ENCODE data around the gene EDDM3A. TPM values are rescaled to one million over a fixed set of nuclear protein-coding genes. Genes with fewer than 3 reads are reported as not detected.

Gene EDDM3A
- polyA plus RNA-seq, 1 of the 3 experiments (the other 2 are of a cell fraction), result not detected

DNA sequence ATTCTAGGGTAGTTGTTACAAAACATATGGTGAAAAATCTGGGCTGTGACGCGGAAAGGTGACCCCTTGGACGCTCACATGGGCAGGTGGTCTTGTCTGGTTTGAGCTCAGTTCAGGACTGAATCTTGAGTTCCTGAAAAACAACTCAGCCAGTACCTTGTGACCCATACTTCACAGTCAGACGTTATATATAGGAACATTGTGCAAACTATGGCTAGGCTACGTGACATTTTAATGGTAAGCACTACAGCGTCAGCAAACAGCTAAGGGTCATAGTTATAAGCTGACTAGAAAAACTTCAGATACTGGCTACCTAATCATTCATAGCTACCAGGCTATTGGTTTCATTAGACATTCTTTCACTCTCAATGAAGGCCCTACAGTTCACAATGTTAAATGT, 14.8 kb upstream of the EDDM3A start:
- CTCF ChIA-PET, result interaction anchor here (0.6 kb wide), 1 partner anchor 1571 kb away, joined by 3 read pairs; no protein-coding TSS in a partner anchor
- H3K4me2 ChIP-seq, result no peak overlapping the region
- H3K9me3 ChIP-seq, result no peaks in the 10 kb centered on the region

GRCh38 chr14:20732477-20732876, 13.2 kb upstream of the EDDM3A start:
- H3K4me2 ChIP-seq, result no peak overlapping the region
- H2AFZ ChIP-seq (ENCODE audit: low read depth), result no peak overlapping the region
- H3K9ac ChIP-seq, result no peak overlapping the region
- H3K36me3 ChIP-seq (replicated peaks in 1 of 2; ENCODE audit: control insufficient read depth in 1 of 2, insufficient read depth in 2 of 2, low read length in 1 of 2), result no peaks in the 10 kb centered on the region
- H3K79me2 ChIP-seq (ENCODE audit: insufficient read depth), result no peaks in the 10 kb centered on the region
- no peak overlapping the region for H3K27ac ChIP-seq (ENCODE audit: low read depth in 2 of 2, low read length in 1 of 2)
- TF ChIP-seq NRF1 (IDR thresholded peaks at IDR 0.05; ENCODE audit: low read depth, low read length), result no peak
- TF ChIP-seq FOXM1 (IDR thresholded peaks at IDR 0.05; ENCODE audit: low read depth), result no peak
- no peak for TF ChIP-seq TAF1 (IDR thresholded peaks at IDR 0.05; ENCODE audit: borderline replicate concordance, low read depth, low read length)
- no peak for TF ChIP-seq MEF2A (IDR thresholded peaks at IDR 0.05; ENCODE audit: borderline replicate concordance, low read depth)
- no peak for TF ChIP-seq TEAD4 (IDR thresholded peaks at IDR 0.05; ENCODE audit: borderline replicate concordance, insufficient read depth)
- TF ChIP-seq NFIC (IDR thresholded peaks at IDR 0.05; ENCODE audit: borderline replicate concordance), result no peak
- no peak for TF ChIP-seq CTCF (IDR thresholded peaks at IDR 0.05)
- TF ChIP-seq RXRA (IDR thresholded peaks at IDR 0.05; ENCODE audit: borderline replicate concordance, low read depth), result no peak
- no peak for TF ChIP-seq MXI1 (IDR thresholded peaks at IDR 0.05; ENCODE audit: low read depth, low read length)
- no peak for TF ChIP-seq RFX5 (IDR thresholded peaks at IDR 0.05; ENCODE audit: low read length)
- TF ChIP-seq USF1 (IDR thresholded peaks at IDR 0.05; ENCODE audit: borderline replicate concordance, low read depth), result no peak
- TF ChIP-seq CHD2 (IDR thresholded peaks at IDR 0.05; ENCODE audit: low read length, partially characterized antibody), result no peak
- no peak for TF ChIP-seq USF2 (IDR thresholded peaks at IDR 0.05; ENCODE audit: borderline replicate concordance, low read depth, low read length)
- TF ChIP-seq RCOR1 (IDR thresholded peaks at IDR 0.05; ENCODE audit: low read length), result no peak
- no peaks in the 10 kb centered on the region for H4K20me1 ChIP-seq (ENCODE audit: insufficient read depth)
- CTCF ChIA-PET, result interaction anchor here (1.0 kb wide), 1 partner anchor 238 kb away, joined by 3 read pairs; no protein-coding TSS in a partner anchor
- H3K27me3 ChIP-seq (ENCODE audit: insufficient read depth), result peaks cover 8% of the 10 kb centered on the region; the same call in 1 of the 2 replicates
- H3K9me3 ChIP-seq, result no peaks in the 10 kb centered on the region
- H3K4me3 ChIP-seq (ENCODE audit: low read depth in 2 of 2, low read length in 1 of 2), result no peak overlapping the region
- DNase-seq, result no peak
- H3K4me1 ChIP-seq (ENCODE audit: control insufficient read depth in 1 of 2, insufficient read depth in 2 of 2, low read depth in 1 of 2, low read length in 1 of 2), result no peaks in the 10 kb centered on the region
- WGBS (ENCODE audit: low lambda C conversion rate), result 10% methylated on average over 5 of the region's 5 CpGs
- H3K9me2 ChIP-seq, result no peaks in the 10 kb centered on the region
- POLR2A ChIA-PET, result no interaction called here
- H3F3A ChIP-seq (replicated peaks; ENCODE audit: insufficient read depth), result no peaks in the 10 kb centered on the region

More for the DNA sequence above, 14.8 kb upstream of the EDDM3A start:
- no peaks in the 10 kb centered on the region for H3K4me1 ChIP-seq (ENCODE audit: control insufficient read depth in 1 of 2, insufficient read depth in 2 of 2, low read depth in 1 of 2, low read length in 1 of 2)
- no peaks in the 10 kb centered on the region for H3K79me2 ChIP-seq (ENCODE audit: insufficient read depth)
- H3K9ac ChIP-seq, result no peak overlapping the region
- no peaks in the 10 kb centered on the region for H4K20me1 ChIP-seq (ENCODE audit: insufficient read depth)
- 7% methylated on average over 6 of the region's 6 CpGs for WGBS (ENCODE audit: low lambda C conversion rate)
- H3K36me3 ChIP-seq (replicated peaks in 1 of 2; ENCODE audit: control insufficient read depth in 1 of 2, insufficient read depth in 2 of 2, low read length in 1 of 2), result no peaks in the 10 kb centered on the region
- POLR2A ChIA-PET, result no interaction called here
- H3K4me3 ChIP-seq (ENCODE audit: low read depth in 2 of 2, low read length in 1 of 2), result no peak overlapping the region
- H3K27me3 ChIP-seq (ENCODE audit: insufficient read depth), result peaks cover 13% of the 10 kb centered on the region; the same call in 1 of the 2 replicates
- no peak for TF ChIP-seq RAD21 (IDR thresholded peaks at IDR 0.05; ENCODE audit: low read length)
- no peaks in the 10 kb centered on the region for H3F3A ChIP-seq (replicated peaks; ENCODE audit: insufficient read depth)
- no peaks in the 10 kb centered on the region for H3K9me2 ChIP-seq
- H3K27ac ChIP-seq (ENCODE audit: low read depth in 2 of 2, low read length in 1 of 2), result no peak overlapping the region
- no peak overlapping the region for H2AFZ ChIP-seq (ENCODE audit: low read depth)
- no peak for DNase-seq
